Progenitor cell of endocrine pancreas (in vitro differentiated cells): ENCODE results near the gene APOA4. TPM values are rescaled to one million over a fixed set of nuclear protein-coding genes. Genes with fewer than 3 reads are reported as not detected.

Source experiments
- DNase-seq: peaks from one replicate; pipeline ENCODE4 v3.0.0; 2021; ENCODE audit warnings: low spot score; ENCODE audit not compliant: unreplicated experiment
- H3K27ac Mint-ChIP-seq: 2 replicates; pipeline ENCODE4 v1.8.0; 2021; ENCODE audit warnings: mild to moderate bottlenecking, moderate library complexity, mixed read lengths
- H3K27me3 Mint-ChIP-seq: 2 replicates; pipeline ENCODE4 v1.8.0; 2021; ENCODE audit warnings: mixed read lengths
- H3K36me3 Mint-ChIP-seq: 2 replicates; pipeline ENCODE4 v1.8.0; 2022; ENCODE audit warnings: mixed read lengths; ENCODE audit not compliant: insufficient read depth
- H3K4me1 Mint-ChIP-seq: 2 replicates; pipeline ENCODE4 v1.8.0; 2021; ENCODE audit warnings: low read depth, mixed read lengths
- H3K4me3 Mint-ChIP-seq: 2 replicates; pipeline ENCODE4 v1.8.0; 2021; ENCODE audit warnings: low read depth, mild to moderate bottlenecking, moderate library complexity, mixed read lengths
- H3K9me3 Mint-ChIP-seq: 2 replicates; pipeline ENCODE4 v1.8.0; 2021; ENCODE audit warnings: low read depth, mixed read lengths
- CTCF ChIP-seq: fragments of 200-600 bp; sonication (generic); IDR thresholded peaks from one replicate; pipeline ENCODE4 v1.5.0; 2021; ENCODE audit warnings: antibody characterized with exemption, mild to moderate bottlenecking; ENCODE audit not compliant: unreplicated experiment
- total RNA-seq: library from RNA; stranded (reverse); gene quantifications from 2 replicates; pipeline ENCODE4 v1.2.1, GENCODE V29; 2021

The APOA4 gene
- total RNA-seq, 1 donor from 2014 or later = not detected

- peaks cover 28% of the 10 kb centered on the region for H3K4me1 Mint-ChIP-seq
- H3K9me3 Mint-ChIP-seq = no peaks in the 10 kb centered on the region
- no peaks in the 10 kb centered on the region for H3K36me3 Mint-ChIP-seq
- H3K27me3 Mint-ChIP-seq = peaks cover 5% of the 10 kb centered on the region
- peak overlapping the region; percentile 24 for H3K4me3 Mint-ChIP-seq
- TF ChIP-seq CTCF = no peak
- no peak for DNase-seq
- peak overlapping the region; percentile 83 for H3K27ac Mint-ChIP-seq
Observed at GRCh38 chr11:116831790-116832349, 8.8 kb upstream of the APOA4 start.

- H3K27ac Mint-ChIP-seq = no peak overlapping the region
- no peak overlapping the region for H3K4me3 Mint-ChIP-seq
- TF ChIP-seq CTCF = no peak
- H3K36me3 Mint-ChIP-seq = no peaks in the 10 kb centered on the region
- peaks cover 5% of the 10 kb centered on the region for H3K27me3 Mint-ChIP-seq
- no peak for DNase-seq
- no peaks in the 10 kb centered on the region for H3K9me3 Mint-ChIP-seq
- peaks cover 25% of the 10 kb centered on the region for H3K4me1 Mint-ChIP-seq
Observed at GRCh38 chr11:116830184-116830912, 7.2 kb upstream of the APOA4 start.

GRCh38 chr11:116829525-116830183 is 6.5 kb upstream of the APOA4 start, which contains the start of gene APOC3:
Gene APOC3 (plus strand): TSS chr11:116829907. CDS start chr11:116830583, 676 bp downstream.
- Mint-ChIP-seq H3K36me3 (no peaks in the 10 kb centered on the region), H3K4me3 (no peak within 1 kb of the TSS), H3K27me3 (peaks cover 2% of the 10 kb centered on the region), H3K27ac (no peak within 1 kb of the TSS), H3K9me3 (no peaks in the 10 kb centered on the region), H3K4me1 (peaks cover 23% of the 10 kb centered on the region)
- TF ChIP-seq CTCF = no peak
- DNase-seq = no peak

- Mint-ChIP-seq H3K36me3 (no peaks in the 10 kb centered on the region), H3K4me3 (no peak overlapping the region), H3K4me1 (peaks cover 23% of the 10 kb centered on the region), H3K27ac (no peak overlapping the region), H3K9me3 (no peaks in the 10 kb centered on the region), H3K27me3 (peaks cover 2% of the 10 kb centered on the region)
- no peak for DNase-seq
- TF ChIP-seq CTCF = no peak
Observed at GRCh38 chr11:116828632-116829524, 5.8 kb upstream of the APOA4 start.

GRCh38 chr11:116827461-116827860 is 4.4 kb upstream of the APOA4 start:
- Mint-ChIP-seq H3K9me3 (no peaks in the 10 kb centered on the region), H3K4me1 (peaks cover 26% of the 10 kb centered on the region), H3K27ac (no peak overlapping the region), H3K27me3 (no peaks in the 10 kb centered on the region), H3K4me3 (no peak overlapping the region), H3K36me3 (no peaks in the 10 kb centered on the region)
- no peak for TF ChIP-seq CTCF
- DNase-seq = no peak
